Choroid plexus epithelial cell (primary cell): ENCODE results near the gene SRL.

ENCODE experiments used
- DNase-seq: peaks from one replicate; pipeline ENCODE4 v3.0.0-alpha.2; 2010; ENCODE audit warnings: low read depth
- H3K4me3 ChIP-seq: 2 replicates; pipeline ENCODE4 v1.5.1; 2011; ENCODE audit warnings: low read depth, mild to moderate bottlenecking, control low read depth, low read length, moderate library complexity
- TF ChIP-seq, protein P1 (sequence below): conservative IDR thresholded peaks from 2 replicates; pipeline ENCODE4 v1.5.1; 2011; ENCODE audit warnings: low read depth, mild to moderate bottlenecking, control low read depth, inconsistent platforms, low read length, moderate library complexity

SRL gene

DNA sequence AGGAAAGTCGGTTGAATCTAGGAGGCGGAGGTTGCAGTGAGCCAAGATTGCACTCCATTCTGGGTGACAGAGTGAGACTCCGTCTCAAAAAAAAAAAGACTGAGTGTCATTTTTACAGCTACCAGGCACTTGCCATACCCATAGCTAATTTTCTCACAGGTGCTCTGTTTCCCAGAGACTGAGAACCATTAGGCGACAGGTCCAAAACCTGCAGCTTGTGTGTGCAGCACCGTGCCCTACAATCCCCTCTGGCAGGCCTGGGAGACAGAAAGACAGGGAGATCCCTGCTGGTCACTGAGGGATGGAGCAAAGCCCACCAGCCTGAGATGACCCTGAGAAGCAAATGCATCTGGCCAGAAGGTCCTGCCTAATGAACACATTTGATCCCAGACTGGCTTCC, 28.2 kb upstream of the SRL start:
- DNase-seq = no peak
- TF ChIP-seq, protein P1, sequence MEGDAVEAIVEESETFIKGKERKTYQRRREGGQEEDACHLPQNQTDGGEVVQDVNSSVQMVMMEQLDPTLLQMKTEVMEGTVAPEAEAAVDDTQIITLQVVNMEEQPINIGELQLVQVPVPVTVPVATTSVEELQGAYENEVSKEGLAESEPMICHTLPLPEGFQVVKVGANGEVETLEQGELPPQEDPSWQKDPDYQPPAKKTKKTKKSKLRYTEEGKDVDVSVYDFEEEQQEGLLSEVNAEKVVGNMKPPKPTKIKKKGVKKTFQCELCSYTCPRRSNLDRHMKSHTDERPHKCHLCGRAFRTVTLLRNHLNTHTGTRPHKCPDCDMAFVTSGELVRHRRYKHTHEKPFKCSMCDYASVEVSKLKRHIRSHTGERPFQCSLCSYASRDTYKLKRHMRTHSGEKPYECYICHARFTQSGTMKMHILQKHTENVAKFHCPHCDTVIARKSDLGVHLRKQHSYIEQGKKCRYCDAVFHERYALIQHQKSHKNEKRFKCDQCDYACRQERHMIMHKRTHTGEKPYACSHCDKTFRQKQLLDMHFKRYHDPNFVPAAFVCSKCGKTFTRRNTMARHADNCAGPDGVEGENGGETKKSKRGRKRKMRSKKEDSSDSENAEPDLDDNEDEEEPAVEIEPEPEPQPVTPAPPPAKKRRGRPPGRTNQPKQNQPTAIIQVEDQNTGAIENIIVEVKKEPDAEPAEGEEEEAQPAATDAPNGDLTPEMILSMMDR = no peak
- H3K4me3 ChIP-seq = no peak overlapping the region

DNA sequence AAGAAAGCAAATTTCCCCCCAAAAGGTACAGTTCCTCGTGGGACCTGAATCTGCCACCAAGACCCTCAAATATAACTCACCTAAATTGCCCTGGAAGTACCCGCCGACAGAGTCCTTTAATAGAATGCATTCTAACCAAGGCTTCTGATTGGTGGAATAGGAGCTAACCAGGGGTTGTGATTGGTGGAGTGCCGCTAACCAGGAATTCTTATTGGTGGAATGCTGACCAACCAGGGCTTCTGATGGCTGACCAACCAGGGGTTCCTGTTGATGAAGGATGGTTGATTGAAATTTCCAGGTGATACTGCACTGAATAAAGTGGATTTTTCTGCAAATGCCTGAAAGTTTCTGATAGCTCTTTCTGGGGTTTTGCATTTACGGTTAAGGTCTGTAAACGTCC, 24.5 kb upstream of the SRL start:
- peak; percentile 45 for DNase-seq
- TF ChIP-seq, protein P1 = no peak
- H3K4me3 ChIP-seq = no peak overlapping the region

DNA sequence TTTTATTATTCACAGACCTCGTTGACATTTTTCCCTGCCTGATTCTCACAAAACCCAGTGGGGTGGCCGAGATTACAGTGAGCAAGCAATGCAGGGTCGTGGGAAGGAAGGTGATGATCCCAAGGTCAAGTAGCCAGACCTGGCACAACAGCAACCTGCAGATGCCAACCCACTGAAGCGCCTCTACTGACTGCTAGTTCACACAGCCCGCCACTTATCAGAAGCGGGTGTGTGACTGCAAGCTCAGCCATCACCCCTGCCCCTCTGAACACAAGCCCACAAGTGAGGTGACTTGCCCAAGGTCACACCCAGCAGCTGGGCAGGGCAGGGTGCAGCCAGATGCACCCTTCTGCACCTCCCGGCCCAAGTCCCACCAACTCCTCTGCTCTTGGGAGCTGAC, 23.8 kb upstream of the SRL start:
- no peak overlapping the region for H3K4me3 ChIP-seq
- TF ChIP-seq, protein P1 = no peak
- no peak for DNase-seq

DNA sequence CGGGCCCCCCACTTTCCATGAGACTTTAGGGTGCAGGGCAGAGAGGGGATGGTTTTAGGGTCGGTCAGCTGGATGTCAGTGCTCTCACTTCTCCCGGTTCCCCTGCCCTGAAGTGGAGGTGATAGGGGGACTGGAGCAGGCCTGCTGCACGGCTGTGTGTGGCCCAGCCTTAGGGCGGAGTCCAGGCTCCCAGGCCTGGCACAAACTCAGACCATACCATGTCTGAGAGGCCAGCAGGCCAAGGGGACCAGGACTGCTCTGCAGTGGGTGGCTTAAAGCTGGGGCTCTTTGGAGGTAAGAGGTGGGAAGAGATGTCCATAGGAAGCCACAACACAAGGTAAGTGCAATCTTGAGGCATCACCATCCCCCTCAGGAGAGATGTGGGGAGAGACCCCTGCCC, 22.7 kb upstream of the SRL start:
- H3K4me3 ChIP-seq = no peak overlapping the region
- TF ChIP-seq, protein P1 = no peak
- DNase-seq = no peak

DNA sequence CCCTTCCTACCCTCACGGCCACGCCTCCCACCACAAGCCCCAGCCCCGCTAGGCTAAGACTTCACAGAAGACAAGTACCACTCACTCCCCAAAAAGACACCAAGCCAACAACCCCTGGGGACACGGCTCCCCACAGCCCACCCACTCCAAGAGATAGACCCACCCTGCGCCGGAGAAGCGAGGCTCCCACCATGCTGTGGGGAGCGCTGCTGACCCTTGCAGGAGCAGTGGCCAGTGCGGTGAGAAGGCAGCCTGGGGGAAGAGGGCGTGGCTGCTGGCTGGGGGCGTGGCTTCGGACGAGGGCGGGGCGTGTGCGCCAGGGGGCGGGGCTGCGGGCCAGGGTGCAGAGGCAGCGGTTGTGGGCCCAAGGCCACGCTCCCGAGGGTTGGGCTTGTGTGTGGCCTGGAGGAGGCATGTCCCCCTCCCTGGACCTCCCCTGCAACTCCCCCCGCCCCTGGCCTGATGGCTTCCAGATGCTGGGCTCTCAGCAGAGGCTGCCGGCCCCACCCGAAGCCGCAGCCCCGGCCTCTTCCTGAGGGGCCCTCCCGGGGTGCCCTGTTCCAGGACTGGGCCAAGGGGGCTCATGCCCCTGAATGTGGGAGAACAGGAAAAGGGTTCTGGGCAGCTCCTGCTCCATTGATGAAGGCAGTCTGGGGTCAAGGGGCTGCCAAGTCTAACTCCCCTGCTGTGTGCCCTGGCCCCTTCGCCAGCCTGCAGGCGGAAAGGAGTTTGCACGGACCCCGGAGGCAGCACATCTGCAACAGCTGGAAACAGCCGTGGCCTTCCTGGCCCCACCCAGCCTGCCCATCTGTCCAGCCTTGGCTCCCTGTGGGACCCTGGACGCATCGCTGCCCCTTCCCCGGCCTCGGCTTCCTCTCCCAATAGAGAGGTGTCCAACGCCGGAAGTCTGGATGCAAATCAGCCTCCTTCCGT, 21.9 kb upstream of the SRL start:
- TF ChIP-seq, protein P1 = no peak
- H3K4me3 ChIP-seq = no peak overlapping the region
- DNase-seq = peak; percentile 89

DNA sequence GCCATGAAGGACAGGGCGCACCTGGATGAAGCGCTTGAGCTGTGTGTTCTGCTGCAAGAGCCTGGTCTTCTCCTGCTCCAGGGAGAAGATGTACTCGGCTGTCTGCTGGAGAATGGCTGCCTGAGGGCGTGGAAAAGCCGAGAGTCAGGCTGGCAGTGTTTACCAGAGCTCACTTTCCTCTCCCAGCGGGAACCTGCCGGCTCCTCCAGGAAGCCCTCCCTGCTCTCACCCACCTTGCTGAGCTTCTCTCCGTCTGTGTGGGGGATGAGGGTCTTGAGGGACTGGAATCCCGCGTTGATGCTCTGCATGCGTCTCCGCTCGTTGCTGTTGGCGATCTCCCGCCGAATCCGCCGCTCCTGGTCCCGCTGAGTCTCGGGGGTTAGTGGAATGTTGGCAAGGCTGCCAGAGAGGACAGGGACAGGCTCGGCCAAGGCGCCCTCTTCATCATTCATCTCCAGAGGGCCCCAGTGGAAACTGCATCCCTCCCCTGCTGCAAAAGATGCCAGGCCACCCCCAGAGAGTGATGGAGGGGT, 20.5 kb upstream of the SRL start:
- no peak overlapping the region for H3K4me3 ChIP-seq
- no peak for DNase-seq
- TF ChIP-seq, protein P1 = no peak

DNA sequence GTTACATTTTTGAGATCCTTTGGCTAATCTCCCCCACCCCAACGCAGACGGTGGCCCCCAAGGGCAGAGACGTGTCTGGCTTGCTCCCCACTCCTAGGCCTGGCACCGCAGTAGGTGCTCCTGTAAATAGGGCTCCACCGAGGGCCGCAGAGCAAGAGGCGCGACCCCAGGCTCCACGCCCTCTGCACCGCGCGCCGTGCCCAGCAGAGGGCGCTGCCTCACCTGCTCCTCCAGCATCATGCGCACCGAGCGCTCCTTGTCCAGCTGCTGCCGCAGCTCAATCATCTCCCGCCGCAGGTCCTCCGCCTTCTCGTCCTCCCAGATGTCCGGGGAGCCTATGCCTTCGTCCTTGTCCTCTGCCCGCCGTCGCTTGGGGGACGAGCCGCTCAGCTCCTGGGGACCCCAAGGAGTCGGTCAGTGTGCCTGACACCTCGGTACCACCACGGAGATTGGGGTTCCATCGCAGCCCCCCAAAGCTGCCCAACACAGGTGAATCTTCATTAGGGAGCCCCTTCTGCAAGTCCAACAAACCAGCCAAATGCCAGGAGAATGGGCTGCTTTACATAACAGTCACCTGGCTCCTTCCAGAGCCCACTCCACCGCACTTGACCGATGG, 19.8 kb upstream of the SRL start:
- no peak overlapping the region for H3K4me3 ChIP-seq
- TF ChIP-seq, protein P1 = peak; percentile 65
- DNase-seq = no peak
